HL-60 (cell line): ENCODE measurements around the gene SLC35F3.

Experiments used
- DNase-seq, 2 experiments: peaks; one replicate each; pipeline ENCODE4 v3.0.0-alpha.2; 2010 to 2020; ENCODE audit warnings: low read depth in 1 of 2, low spot score in 1 of 2
- H3K27ac ChIP-seq: fragments of 250-450 bp; sonication (Bioruptor Pico); replicated peaks from 2 replicates; pipeline ENCODE4 v1.5.1; 2020; ENCODE audit warnings: mild to moderate bottlenecking, moderate library complexity
- H3K27me3 ChIP-seq: fragments of 250-450 bp; sonication (Bioruptor Pico); 2 replicates; pipeline ENCODE4 v1.5.1; 2021; ENCODE audit warnings: mild to moderate bottlenecking, moderate library complexity; ENCODE audit not compliant: insufficient read depth, poor library complexity, severe bottlenecking
- H3K4me3 ChIP-seq: replicated peaks from 2 replicates; pipeline ENCODE4 v1.5.1; 2011; ENCODE audit warnings: mild to moderate bottlenecking, control low read depth, low read length; ENCODE audit not compliant: insufficient read depth
- CTCF ChIP-seq: IDR thresholded peaks from one replicate; pipeline ENCODE4 v1.5.1; 2011; ENCODE audit warnings: low read length, control low read depth, inconsistent platforms; ENCODE audit not compliant: insufficient read depth
- GABPA ChIP-seq: IDR thresholded peaks from 2 replicates; pipeline ENCODE4 v1.6.1; 2012; ENCODE audit warnings: low read depth
- POLR2AphosphoS5 ChIP-seq: IDR thresholded peaks from 2 replicates; pipeline ENCODE4 v1.6.1; 2012; ENCODE audit warnings: low read depth
- REST ChIP-seq: IDR thresholded peaks from 2 replicates; pipeline ENCODE4 v1.6.1; 2012; ENCODE audit warnings: low read depth; ENCODE audit not compliant: insufficient replicate concordance
- SPI1 ChIP-seq: IDR thresholded peaks from 2 replicates; pipeline ENCODE4 v1.6.1; 2012; ENCODE audit warnings: low read depth, mild to moderate bottlenecking, borderline replicate concordance

The SLC35F3 gene

GRCh38 chr1:234000557-234001041 lies 96.1 kb downstream of the SLC35F3 start:
- no peak overlapping the region for H3K4me3 ChIP-seq
- no peak for DNase-seq
- TF ChIP-seq SPI1: no peak
- TF ChIP-seq POLR2AphosphoS5: no peak
- no peak for TF ChIP-seq REST
- no peak overlapping the region for H3K27ac ChIP-seq
- H3K27me3 ChIP-seq: peaks cover 7% of the 10 kb centered on the region

GRCh38 chr1:234001817-234002216 lies 97.3 kb downstream of the SLC35F3 start:
- no peak overlapping the region for H3K4me3 ChIP-seq
- no peak for DNase-seq
- H3K27ac ChIP-seq: no peak overlapping the region
- no peak for TF ChIP-seq REST
- no peak for TF ChIP-seq SPI1
- no peak for TF ChIP-seq CTCF
- TF ChIP-seq GABPA: no peak
- no peak for TF ChIP-seq POLR2AphosphoS5
- H3K27me3 ChIP-seq: peaks cover 7% of the 10 kb centered on the region

- no peak overlapping the region for H3K4me3 ChIP-seq
- TF ChIP-seq CTCF (no peak), GABPA (no peak), SPI1 (no peak), REST (no peak), POLR2AphosphoS5 (no peak)
- no peak for DNase-seq
- H3K27ac ChIP-seq: no peak overlapping the region
- peaks cover 7% of the 10 kb centered on the region for H3K27me3 ChIP-seq
Observed at GRCh38 chr1:234004591-234004990, 100.1 kb downstream of the SLC35F3 start.

GRCh38 chr1:234007684-234008083 lies 103.2 kb downstream of the SLC35F3 start:
- Histone ChIP-seq H3K4me3 (no peak overlapping the region), H3K27me3 (peaks cover 2% of the 10 kb centered on the region), H3K27ac (no peak overlapping the region)
- no peak for TF ChIP-seq REST
- no peak for TF ChIP-seq CTCF
- TF ChIP-seq POLR2AphosphoS5: no peak
- no peak for TF ChIP-seq SPI1
- no peak for TF ChIP-seq GABPA
- DNase-seq: no peak
